ENCODE results near the gene CST4. TPM values are rescaled to one million over a fixed set of nuclear protein-coding genes. Genes with fewer than 3 reads are reported as not detected.

Gene CST4
- polyA plus RNA-seq, 1 of the 3 experiments (the other 2 are of a cell fraction), result not detected

DNA sequence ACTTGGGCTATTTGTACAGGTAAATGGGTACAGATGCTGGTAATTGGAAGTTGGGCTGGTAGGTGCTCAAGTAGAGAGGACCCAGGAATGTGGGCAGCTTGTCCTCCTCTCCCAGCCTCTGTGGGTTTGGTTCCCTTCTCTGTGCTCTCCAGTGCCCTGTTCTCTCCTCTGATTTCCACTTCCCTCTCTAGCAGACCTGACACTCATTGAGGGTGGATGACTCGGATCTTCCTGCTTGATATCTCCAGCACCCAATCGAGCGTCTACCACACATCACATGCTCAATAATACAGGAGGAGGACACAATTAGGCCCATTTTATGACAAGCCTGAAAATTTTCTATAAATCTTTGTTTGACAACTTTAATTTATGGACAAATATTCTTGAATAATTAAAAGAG lies 38.2 kb upstream of the CST4 start:
- CTCF ChIA-PET, result no interaction called here
- POLR2A ChIA-PET, result no interaction called here

DNA sequence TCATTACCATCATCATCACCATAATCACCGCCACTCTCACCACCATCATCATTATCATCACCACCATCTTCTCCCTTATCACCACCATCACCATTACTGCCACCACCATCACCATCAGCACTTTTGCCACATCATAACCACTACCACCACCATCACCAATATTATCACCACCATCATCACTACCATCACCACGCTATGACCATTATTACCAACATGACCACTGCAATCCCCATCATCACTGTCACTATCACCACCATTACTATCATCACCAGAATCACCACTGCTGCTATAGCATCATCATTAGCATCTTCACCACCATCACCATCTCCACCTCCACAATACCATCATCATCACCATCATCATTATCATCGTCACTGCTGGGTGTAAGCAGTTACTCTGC lies 36.3 kb upstream of the CST4 start:
- H2AFZ ChIP-seq (ENCODE audit: low read depth), result no peak overlapping the region
- no peak for DNase-seq
- CTCF ChIA-PET, result no interaction called here
- no peaks in the 10 kb centered on the region for H3K9me3 ChIP-seq
- POLR2A ChIA-PET, result no interaction called here
- no peak overlapping the region for H3K4me2 ChIP-seq
- WGBS (ENCODE audit: low lambda C conversion rate), result 7% methylated on average over 3 of the region's 3 CpGs
- no peaks in the 10 kb centered on the region for H3K36me3 ChIP-seq (replicated peaks in 1 of 2; ENCODE audit: control insufficient read depth in 1 of 2, insufficient read depth in 2 of 2, low read length in 1 of 2)
- no peaks in the 10 kb centered on the region; the same call in 1 of the 2 replicates for H3K27me3 ChIP-seq (ENCODE audit: insufficient read depth)
- no peaks in the 10 kb centered on the region for H3K4me1 ChIP-seq (ENCODE audit: control insufficient read depth in 1 of 2, insufficient read depth in 2 of 2, low read depth in 1 of 2, low read length in 1 of 2)
- H4K20me1 ChIP-seq (ENCODE audit: insufficient read depth), result no peaks in the 10 kb centered on the region
- no peaks in the 10 kb centered on the region for H3K79me2 ChIP-seq (ENCODE audit: insufficient read depth)
- no peak overlapping the region for H3K4me3 ChIP-seq (ENCODE audit: low read depth in 2 of 2, low read length in 1 of 2)
- H3F3A ChIP-seq (replicated peaks; ENCODE audit: insufficient read depth), result no peaks in the 10 kb centered on the region
- H3K9me2 ChIP-seq, result no peaks in the 10 kb centered on the region
- no peak overlapping the region for H3K27ac ChIP-seq (ENCODE audit: low read depth in 2 of 2, low read length in 1 of 2)
- no peak for TF ChIP-seq EZH2phosphoT487 (IDR thresholded peaks at IDR 0.05; ENCODE audit: borderline replicate concordance, low read depth)
- TF ChIP-seq SIN3A (IDR thresholded peaks at IDR 0.05; ENCODE audit: borderline replicate concordance, low read depth, low read length), result no peak
- no peak for TF ChIP-seq ELF1 (IDR thresholded peaks at IDR 0.05)
- TF ChIP-seq, protein P1, sequence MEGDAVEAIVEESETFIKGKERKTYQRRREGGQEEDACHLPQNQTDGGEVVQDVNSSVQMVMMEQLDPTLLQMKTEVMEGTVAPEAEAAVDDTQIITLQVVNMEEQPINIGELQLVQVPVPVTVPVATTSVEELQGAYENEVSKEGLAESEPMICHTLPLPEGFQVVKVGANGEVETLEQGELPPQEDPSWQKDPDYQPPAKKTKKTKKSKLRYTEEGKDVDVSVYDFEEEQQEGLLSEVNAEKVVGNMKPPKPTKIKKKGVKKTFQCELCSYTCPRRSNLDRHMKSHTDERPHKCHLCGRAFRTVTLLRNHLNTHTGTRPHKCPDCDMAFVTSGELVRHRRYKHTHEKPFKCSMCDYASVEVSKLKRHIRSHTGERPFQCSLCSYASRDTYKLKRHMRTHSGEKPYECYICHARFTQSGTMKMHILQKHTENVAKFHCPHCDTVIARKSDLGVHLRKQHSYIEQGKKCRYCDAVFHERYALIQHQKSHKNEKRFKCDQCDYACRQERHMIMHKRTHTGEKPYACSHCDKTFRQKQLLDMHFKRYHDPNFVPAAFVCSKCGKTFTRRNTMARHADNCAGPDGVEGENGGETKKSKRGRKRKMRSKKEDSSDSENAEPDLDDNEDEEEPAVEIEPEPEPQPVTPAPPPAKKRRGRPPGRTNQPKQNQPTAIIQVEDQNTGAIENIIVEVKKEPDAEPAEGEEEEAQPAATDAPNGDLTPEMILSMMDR (IDR thresholded peaks at IDR 0.05), result no peak
- TF ChIP-seq FOXM1 (IDR thresholded peaks at IDR 0.05; ENCODE audit: low read depth), result no peak
- no peak for TF ChIP-seq MEF2A (IDR thresholded peaks at IDR 0.05; ENCODE audit: borderline replicate concordance, low read depth)
- no peak for TF ChIP-seq GATA2 (CRISPR knock-in tag; IDR thresholded peaks at IDR 0.05)
- TF ChIP-seq, protein P2, sequence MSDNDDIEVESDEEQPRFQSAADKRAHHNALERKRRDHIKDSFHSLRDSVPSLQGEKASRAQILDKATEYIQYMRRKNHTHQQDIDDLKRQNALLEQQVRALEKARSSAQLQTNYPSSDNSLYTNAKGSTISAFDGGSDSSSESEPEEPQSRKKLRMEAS (IDR thresholded peaks at IDR 0.05; ENCODE audit: low read depth), result no peak
- no peak for TF ChIP-seq TCF12 (IDR thresholded peaks at IDR 0.05)
- no peak for TF ChIP-seq POLR2AphosphoS5 (IDR thresholded peaks at IDR 0.05; ENCODE audit: low read depth, low read length)
- no peak for TF ChIP-seq RAD21 (IDR thresholded peaks at IDR 0.05; ENCODE audit: low read length)
- no peak for TF ChIP-seq FOSL2 (IDR thresholded peaks at IDR 0.05; ENCODE audit: borderline replicate concordance, low read depth)
- no peak overlapping the region for H3K9ac ChIP-seq

More for the DNA sequence above, 38.2 kb upstream of the CST4 start:
- H3K9me2 ChIP-seq, result no peaks in the 10 kb centered on the region
- no peak overlapping the region for H3K4me3 ChIP-seq (ENCODE audit: low read depth in 2 of 2, low read length in 1 of 2)
- no peaks in the 10 kb centered on the region for H3K79me2 ChIP-seq (ENCODE audit: insufficient read depth)
- H3K9ac ChIP-seq, result no peak overlapping the region
- DNase-seq, result no peak
- no peaks in the 10 kb centered on the region for H4K20me1 ChIP-seq (ENCODE audit: insufficient read depth)
- no peak overlapping the region for H3K4me2 ChIP-seq
- no peaks in the 10 kb centered on the region; the same call in 1 of the 2 replicates for H3K27me3 ChIP-seq (ENCODE audit: insufficient read depth)
- 5% methylated on average over 3 of the region's 3 CpGs for WGBS (ENCODE audit: low lambda C conversion rate)
- no peaks in the 10 kb centered on the region for H3K9me3 ChIP-seq
- H3K4me1 ChIP-seq (ENCODE audit: control insufficient read depth in 1 of 2, insufficient read depth in 2 of 2, low read depth in 1 of 2, low read length in 1 of 2), result no peaks in the 10 kb centered on the region
- no peak overlapping the region for H3K27ac ChIP-seq (ENCODE audit: low read depth in 2 of 2, low read length in 1 of 2)
- no peak for TF ChIP-seq EZH2phosphoT487 (IDR thresholded peaks at IDR 0.05; ENCODE audit: borderline replicate concordance, low read depth)
- TF ChIP-seq GABPA (IDR thresholded peaks at IDR 0.05; ENCODE audit: low read depth), result no peak
- no peak for TF ChIP-seq NFIC (IDR thresholded peaks at IDR 0.05; ENCODE audit: borderline replicate concordance)
- TF ChIP-seq, protein P3, sequence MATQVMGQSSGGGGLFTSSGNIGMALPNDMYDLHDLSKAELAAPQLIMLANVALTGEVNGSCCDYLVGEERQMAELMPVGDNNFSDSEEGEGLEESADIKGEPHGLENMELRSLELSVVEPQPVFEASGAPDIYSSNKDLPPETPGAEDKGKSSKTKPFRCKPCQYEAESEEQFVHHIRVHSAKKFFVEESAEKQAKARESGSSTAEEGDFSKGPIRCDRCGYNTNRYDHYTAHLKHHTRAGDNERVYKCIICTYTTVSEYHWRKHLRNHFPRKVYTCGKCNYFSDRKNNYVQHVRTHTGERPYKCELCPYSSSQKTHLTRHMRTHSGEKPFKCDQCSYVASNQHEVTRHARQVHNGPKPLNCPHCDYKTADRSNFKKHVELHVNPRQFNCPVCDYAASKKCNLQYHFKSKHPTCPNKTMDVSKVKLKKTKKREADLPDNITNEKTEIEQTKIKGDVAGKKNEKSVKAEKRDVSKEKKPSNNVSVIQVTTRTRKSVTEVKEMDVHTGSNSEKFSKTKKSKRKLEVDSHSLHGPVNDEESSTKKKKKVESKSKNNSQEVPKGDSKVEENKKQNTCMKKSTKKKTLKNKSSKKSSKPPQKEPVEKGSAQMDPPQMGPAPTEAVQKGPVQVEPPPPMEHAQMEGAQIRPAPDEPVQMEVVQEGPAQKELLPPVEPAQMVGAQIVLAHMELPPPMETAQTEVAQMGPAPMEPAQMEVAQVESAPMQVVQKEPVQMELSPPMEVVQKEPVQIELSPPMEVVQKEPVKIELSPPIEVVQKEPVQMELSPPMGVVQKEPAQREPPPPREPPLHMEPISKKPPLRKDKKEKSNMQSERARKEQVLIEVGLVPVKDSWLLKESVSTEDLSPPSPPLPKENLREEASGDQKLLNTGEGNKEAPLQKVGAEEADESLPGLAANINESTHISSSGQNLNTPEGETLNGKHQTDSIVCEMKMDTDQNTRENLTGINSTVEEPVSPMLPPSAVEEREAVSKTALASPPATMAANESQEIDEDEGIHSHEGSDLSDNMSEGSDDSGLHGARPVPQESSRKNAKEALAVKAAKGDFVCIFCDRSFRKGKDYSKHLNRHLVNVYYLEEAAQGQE (IDR thresholded peaks at IDR 0.05; ENCODE audit: low read depth, low read length), result no peak
- TF ChIP-seq FOXM1 (IDR thresholded peaks at IDR 0.05; ENCODE audit: low read depth), result no peak
- H2AFZ ChIP-seq (ENCODE audit: low read depth), result no peak overlapping the region
- no peaks in the 10 kb centered on the region for H3K36me3 ChIP-seq (replicated peaks in 1 of 2; ENCODE audit: control insufficient read depth in 1 of 2, insufficient read depth in 2 of 2, low read length in 1 of 2)
- no peaks in the 10 kb centered on the region for H3F3A ChIP-seq (replicated peaks; ENCODE audit: insufficient read depth)

Data from SK-N-SH (cell line).